SH-SY5Y (cell line): ENCODE data around the gene SLC13A2.

ENCODE experiments used
- GATA2 ChIP-seq: IDR thresholded peaks from 2 replicates; pipeline ENCODE4 v1.6.1; 2011; ENCODE audit warnings: mild to moderate bottlenecking, low read depth, low read length
- GATA3 ChIP-seq: IDR thresholded peaks from 2 replicates; pipeline ENCODE4 v1.6.1; 2011; ENCODE audit warnings: low read depth, mild to moderate bottlenecking, low read length, moderate library complexity

SLC13A2 gene, protein sequence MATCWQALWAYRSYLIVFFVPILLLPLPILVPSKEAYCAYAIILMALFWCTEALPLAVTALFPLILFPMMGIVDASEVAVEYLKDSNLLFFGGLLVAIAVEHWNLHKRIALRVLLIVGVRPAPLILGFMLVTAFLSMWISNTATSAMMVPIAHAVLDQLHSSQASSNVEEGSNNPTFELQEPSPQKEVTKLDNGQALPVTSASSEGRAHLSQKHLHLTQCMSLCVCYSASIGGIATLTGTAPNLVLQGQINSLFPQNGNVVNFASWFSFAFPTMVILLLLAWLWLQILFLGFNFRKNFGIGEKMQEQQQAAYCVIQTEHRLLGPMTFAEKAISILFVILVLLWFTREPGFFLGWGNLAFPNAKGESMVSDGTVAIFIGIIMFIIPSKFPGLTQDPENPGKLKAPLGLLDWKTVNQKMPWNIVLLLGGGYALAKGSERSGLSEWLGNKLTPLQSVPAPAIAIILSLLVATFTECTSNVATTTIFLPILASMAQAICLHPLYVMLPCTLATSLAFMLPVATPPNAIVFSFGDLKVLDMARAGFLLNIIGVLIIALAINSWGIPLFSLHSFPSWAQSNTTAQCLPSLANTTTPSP

DNA sequence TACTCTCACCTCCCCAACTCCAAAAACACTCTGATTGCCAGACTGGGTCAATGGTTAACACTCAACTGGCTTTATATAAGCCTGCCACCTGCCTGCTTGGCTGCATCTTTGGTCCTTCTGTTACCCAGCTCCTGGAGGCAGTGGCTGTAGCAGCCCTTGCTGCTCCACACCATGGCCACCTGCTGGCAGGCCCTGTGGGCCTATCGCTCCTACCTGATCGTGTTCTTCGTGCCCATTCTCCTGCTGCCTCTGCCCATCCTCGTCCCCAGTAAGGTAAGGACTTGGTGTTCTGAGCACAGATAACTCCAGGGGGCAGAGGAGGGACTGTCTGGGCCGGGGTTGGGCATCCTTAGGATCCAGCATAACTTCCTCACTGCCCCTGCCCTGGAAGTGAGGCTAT is at the start of gene SLC13A2:
TSS of gene SLC13A2 (plus strand) at position 103 of the 400 bp plus-strand sequence. CDS start at position 172, 69 bp downstream.
- no peak for TF ChIP-seq GATA2
- no peak for TF ChIP-seq GATA3

DNA sequence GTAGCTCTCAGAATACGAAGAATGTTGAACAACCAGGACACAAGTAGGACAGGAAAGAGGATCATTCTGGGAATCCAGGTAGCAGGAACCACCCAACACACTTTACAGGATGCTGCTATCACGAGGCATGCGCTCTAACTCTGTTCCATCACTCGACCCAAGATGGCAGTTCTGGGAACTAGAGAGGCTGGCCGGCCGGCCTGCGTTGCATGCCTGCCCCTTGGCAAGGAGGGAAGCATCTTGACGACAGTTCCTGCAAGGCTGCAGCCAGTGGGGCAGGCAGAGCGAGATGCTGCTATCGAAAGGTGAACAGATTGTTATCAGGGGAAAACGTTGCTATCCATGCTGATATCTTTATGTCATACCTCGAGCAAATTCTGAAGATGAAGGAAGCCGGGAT is 48.2 kb upstream of the SLC13A2 start:
- TF ChIP-seq GATA3: no peak
- no peak for TF ChIP-seq GATA2

DNA sequence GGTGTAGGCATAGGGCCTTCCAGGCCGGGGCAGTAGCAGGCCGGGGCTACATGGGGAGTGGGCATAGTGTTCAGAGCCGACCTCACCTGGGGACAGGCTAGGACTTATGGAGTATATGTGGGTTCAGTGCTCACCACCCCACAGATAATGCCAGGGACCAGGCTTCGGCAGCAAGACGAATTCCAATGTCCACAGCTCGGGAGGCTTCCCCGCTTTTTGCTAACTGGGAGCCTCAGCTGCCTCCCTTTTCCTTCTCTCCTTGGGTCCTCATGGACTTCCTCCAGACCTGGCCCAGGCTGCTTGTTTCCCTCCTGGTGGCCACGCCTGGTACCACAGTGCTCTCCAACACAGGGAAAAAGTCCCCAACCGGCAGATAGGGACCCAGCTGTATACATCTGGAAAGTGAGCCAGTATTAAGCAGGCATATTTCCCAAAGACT is 47.3 kb upstream of the SLC13A2 start:
- TF ChIP-seq GATA2 (no peak), GATA3 (no peak)

DNA sequence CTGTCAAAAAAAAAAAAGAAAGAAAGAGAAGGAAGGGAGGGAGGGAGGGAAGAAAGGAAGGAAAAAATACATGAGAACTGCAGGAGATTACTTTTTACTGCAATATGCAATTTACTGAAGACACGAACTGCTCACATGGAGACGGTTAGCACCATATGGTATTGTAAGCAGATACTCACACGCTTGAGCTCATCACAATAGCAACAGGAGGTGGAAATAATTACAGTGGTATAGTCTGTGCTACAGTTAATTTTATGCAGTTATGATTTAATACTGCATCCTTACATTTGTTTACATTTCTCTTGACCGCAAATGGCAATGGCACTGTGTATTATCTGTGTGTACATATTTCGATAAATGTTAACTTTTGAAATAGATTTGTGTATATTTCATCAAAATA is 46.1 kb upstream of the SLC13A2 start:
- TF ChIP-seq GATA2: no peak
- no peak for TF ChIP-seq GATA3

DNA sequence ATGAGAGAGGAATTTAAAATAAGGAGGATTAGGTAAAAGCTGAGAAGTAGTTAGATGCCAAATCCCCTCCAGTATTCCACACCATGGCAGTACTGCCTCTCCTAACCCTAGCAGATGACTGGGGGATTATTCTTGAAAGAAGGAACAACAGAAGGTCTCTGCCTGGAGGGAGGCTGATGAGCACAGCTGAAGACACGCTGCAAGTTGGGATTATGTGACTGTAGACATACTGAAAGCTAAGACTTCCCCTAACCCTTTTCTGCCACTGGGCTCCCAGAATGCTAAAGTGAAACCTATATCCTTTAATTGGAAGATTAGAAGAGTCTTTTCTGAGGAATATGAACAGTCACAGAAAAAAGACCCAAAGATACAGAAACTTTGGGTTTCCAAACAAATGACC is 39.7 kb upstream of the SLC13A2 start:
- TF ChIP-seq GATA2 (no peak), GATA3 (no peak)

DNA sequence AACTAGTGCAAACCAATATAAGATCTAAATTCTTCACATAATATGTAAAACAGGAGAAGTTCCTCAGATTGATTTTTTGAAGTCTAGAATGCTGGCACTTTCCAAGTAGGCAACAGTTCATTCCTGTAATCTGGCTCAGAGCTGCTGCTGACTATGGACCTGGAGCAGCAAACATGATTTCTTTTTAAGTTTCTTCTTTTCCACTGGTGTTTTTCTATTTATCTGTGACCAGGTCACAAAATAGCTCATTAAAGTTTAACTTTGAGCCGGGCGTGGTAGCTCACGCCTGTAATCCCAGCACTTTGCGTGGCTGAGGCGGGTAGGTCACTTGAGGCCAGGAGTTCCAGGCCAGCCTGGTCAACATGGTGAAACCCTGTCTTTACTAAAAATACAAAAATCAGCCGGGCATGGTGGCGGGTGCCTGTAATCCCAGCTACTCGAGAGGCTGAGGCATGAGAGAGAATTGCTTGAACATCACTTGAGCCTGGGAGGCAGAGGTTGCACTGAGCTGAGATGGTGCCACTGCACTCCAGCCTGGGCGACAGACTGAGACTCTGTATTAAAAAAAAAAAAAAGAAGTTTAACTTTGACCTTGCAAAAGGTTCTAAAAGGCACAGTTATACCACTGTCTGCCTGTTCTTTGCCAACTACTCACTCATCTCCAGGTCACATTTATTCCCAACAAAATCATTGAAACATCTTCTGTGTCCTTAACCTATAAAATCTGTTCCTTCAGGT is 29.4 kb upstream of the SLC13A2 start:
- TF ChIP-seq GATA3: no peak
- no peak for TF ChIP-seq GATA2

DNA sequence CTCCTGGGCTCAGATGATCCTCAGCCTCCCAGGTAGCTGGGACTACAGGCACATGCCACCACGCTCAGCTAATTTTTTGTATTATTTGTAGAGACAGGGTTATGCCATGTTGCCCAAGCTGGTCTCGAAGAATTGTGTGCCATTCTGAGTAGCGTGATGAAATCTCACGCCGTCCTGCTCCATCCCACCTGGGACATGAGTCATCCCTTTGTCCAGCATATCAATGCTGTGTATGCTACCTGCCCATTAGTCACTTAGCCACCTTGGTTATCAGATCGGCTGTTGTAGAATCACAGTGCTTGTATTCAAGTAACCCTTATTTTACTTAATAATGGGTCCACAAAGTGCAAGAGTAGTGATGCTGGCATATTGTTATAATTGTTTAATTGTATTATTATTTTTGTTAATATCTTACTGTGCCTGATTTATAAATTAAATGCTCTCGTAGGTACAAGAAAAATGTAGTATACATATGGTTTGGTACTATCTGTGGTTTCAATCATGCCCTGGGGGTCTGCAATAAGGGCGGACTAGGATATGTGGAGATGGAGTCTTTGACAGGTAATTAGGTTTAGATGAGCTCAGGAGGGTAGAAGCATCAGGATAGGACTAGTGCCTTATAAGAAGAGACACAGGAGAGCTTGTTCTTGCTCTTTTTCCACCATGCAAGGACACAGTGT is 26.6 kb upstream of the SLC13A2 start:
- TF ChIP-seq GATA2: no peak
- no peak for TF ChIP-seq GATA3

DNA sequence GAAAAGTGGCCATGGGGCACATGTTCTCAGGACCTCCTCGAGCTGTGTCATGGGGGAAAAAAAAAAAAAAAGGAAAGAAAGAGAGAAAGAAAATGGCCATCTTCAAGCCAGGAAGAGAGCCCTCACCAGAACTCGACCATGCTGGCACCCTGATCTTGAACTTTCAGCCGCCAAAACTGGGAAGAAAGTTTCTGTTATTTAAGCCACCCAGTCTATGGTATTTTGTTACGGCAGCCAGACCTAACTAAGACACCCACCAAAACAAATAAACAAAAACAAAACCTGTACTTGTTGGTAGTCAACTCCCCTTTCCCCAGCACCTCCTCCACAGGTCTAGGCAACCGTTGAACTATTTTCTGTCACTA is 26.1 kb upstream of the SLC13A2 start:
- no peak for TF ChIP-seq GATA3
- TF ChIP-seq GATA2: no peak

DNA sequence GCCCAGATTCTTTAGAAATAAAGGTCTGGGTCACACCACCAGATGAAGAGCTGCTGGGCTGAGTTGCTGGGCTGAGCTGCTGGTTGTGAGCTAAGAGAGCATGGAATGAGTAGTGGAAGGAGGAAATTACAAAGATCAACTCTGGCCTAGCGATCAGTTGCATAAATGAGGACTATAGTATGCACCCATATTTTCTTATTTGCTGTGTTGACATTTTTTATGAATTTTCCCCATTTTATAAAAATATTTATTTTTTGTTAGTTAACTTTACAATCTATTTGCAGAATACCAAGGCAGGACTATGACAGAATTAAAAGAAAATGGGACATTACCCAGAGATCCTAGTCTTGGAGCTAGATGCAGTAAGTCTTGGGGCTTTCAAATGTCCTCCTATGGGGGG is 23.6 kb upstream of the SLC13A2 start:
- no peak for TF ChIP-seq GATA3
- TF ChIP-seq GATA2: no peak

DNA sequence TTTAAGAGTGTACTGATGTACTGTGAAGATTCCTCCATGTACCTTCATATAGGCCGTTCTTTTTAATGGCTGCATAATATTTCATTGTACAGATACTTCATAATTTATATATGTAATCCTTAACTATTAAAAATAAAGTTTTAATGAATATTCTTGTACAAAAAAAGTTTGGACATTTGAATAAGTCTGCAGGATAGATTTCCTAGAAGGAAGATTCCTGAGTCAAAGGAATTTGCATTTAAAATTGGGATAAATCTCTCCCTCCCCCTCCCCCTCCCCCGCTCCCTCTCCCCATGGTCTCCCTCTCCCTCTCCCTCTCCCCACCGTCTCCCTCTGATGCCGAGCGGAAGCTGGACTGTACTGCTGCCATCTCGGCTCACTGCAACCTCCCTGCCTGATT is 15.6 kb upstream of the SLC13A2 start:
- TF ChIP-seq GATA2 (no peak), GATA3 (no peak)

DNA sequence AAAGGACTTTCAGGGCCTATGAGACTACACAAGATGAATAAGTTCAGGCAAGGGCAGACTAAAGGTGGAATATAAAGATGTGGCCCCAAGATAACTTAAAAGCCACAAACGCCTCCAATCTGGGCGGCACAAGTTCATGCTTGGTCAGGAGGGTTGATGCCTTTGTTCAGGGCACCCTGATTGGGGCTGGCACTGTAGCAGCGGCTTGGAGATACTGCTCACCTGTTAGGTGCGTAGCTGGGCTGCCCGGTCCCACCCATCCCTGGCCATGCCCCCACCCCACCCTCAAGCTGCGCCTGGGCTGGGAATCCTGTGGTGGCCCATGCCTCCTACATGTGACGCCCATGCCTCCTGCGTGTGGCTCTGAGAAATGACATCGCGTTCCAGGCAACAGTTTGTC is 12.5 kb upstream of the SLC13A2 start:
- TF ChIP-seq GATA3 (no peak), GATA2 (no peak)

DNA sequence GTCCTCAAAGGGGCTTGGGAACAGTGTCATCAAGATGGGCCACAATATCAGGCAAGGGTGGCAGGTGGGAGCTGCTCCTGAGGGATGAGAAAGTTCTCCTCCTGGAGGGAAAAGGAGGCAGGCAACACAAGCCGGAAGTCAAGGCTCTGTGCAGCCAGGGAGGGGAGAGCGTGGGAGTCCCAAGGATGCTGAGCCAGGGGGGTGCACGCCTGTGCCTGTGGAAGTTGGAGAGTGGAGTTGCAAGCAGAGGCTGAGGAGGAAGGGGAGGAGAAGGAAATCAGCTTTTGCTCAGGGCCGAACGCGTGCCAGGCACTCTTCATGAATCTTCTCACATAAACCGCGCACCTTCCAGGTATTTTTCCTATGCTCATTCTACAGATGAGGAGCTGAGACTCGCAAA is 7.4 kb upstream of the SLC13A2 start:
- no peak for TF ChIP-seq GATA3

DNA sequence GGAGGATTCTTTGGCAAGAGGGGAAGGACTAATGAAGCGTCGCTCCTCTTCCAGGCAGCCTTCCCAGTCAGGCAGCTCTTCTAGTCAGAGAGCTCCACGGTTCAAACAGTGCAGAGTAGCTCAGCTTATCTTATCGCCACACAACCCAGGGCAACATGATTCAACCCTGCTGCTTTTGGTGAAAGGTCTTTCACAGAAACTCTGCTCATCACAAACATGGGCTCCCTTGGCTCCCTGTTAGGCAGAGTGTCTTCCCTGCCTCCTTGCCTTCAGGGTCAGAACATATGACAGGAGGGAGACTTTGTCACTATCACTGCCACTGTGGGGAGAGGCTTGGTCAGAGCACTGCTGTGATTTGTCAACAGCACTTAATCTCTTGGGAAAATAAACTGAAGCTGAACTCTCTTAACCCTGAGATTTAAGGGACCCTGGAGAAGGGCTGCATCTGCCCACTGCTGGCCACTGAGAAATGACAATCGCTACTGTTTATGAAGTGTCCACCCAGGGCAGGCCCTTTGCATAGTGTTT is 6.9 kb upstream of the SLC13A2 start:
- no peak for TF ChIP-seq GATA2

DNA sequence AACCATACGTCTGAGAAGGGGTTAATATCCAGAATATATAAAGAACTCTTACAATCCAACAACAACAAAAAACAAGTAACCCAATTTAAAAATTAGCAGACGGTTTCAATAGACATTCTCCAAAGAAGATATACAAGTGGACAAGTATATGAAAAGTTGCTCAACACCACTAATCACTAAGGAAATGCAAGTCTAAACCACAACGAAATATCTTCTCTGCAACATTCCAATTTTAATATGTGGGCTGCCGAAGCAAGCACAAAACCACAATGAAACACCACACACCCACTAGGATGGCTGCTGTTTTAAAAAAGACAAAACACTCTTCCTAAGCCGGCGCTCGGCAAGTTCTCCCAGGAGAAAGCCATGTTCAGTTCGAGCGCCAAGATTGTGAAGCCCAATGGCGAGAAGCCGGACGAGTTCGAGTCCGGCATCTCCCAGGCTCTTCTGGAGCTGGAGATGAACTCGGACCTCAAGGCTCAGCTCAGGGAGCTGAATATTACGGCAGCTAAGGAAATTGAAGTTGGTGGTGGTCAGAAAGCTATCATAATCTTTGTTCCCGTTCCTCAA is 5.9 kb upstream of the SLC13A2 start:
- no peak for TF ChIP-seq GATA2
- no peak for TF ChIP-seq GATA3

DNA sequence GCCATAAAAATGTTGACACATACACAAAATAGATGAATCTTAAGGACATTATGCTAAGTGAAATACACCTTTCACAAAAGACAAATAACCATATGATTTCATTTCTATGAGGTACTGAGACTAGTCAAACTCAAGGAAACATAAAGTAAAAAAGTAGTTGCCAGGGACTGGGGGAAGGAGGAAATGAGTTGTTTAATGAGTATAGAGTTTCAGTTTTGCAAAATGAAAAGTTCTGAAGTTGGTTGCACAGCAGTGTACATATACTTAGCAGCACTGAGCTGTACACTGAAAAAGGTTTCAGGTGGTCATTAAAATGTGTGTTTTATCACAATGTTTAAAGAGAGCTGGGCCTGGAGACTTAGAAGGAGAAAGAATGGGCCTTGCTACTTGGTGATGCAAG is 4.7 kb upstream of the SLC13A2 start:
- TF ChIP-seq GATA2: no peak

DNA sequence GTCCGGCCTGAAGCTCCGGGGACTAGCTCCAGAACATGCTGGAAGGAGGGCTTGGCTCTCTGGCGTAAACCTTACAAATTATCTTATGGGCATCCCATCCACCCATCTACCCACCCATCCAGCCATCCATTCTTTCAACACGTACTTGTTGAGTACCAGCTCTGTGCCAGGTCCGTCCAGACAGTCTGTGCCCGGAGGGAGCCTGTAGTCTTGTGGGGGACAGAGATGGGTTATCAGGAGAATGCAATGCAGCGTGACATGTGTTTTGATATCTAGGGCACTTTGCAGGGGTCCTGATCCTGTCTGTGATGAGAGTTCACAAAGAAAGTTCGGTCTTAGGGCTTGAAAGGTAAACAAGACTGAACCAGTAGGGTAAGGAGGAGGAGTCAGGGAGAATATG is 4.1 kb upstream of the SLC13A2 start:
- TF ChIP-seq GATA3: no peak
- no peak for TF ChIP-seq GATA2
